Mesodermal cell (in vitro differentiated cells): Measurements from ENCODE around the gene GTF2F1. TPM values are rescaled to one million over a fixed set of nuclear protein-coding genes. Genes with fewer than 3 reads are reported as not detected.
"Not testable (repeated sequence)": the region's sequence is repeated elsewhere in the genome, so short reads cannot be mapped to it uniquely, and the experiment has no call there.

Experiments used
- H3K27ac ChIP-seq: 2 replicates; pipeline ENCODE4 v1.7.0; 2013; ENCODE audit warnings: mild to moderate bottlenecking, low read depth, low read length, moderate library complexity; ENCODE audit not compliant: severe bottlenecking
- H3K36me3 ChIP-seq: 2 replicates; pipeline ENCODE4 v1.7.1; 2013; ENCODE audit warnings: mild to moderate bottlenecking, low read length, moderate library complexity; ENCODE audit not compliant: control insufficient read depth, insufficient read depth
- H3K4me1 ChIP-seq: one replicate; pipeline ENCODE4 v1.7.1; 2013; ENCODE audit warnings: mild to moderate bottlenecking, low read length; ENCODE audit not compliant: insufficient read depth, control insufficient read depth, poor library complexity, severe bottlenecking
- H3K4me3 ChIP-seq: 2 replicates; pipeline ENCODE4 v1.7.0; 2013; ENCODE audit warnings: low read length, control low read depth, mild to moderate bottlenecking; ENCODE audit not compliant: insufficient read depth, poor library complexity, severe bottlenecking; ENCODE audit errors: extremely low read depth
- H3K9me3 ChIP-seq: 2 replicates; pipeline ENCODE4 v1.7.1; 2013; ENCODE audit warnings: mild to moderate bottlenecking, low read length, moderate library complexity; ENCODE audit not compliant: control insufficient read depth
- WGBS, 2 experiments: methylation state at CpG; one replicate each; pipeline ENCODE4 v1.1.5; 2013; ENCODE audit warnings: missing lambda C conversion rate in 2 of 2; ENCODE audit not compliant: insufficient coverage in 2 of 2; 5-methylcytosine and 5-hydroxymethylcytosine counted together
- polyA plus RNA-seq, 2 experiments: library from polyadenylated mRNA; stranded (reverse); fragments of 50-300 nt; gene quantifications; one replicate each; pipeline ENCODE4 v1.2.3, GENCODE V29; 2013

Gene GTF2F1
- 60.0 TPM for polyA plus RNA-seq (2013, experiment 1 of 2)
- 57.4 TPM for polyA plus RNA-seq (2013, experiment 2 of 2)

DNA sequence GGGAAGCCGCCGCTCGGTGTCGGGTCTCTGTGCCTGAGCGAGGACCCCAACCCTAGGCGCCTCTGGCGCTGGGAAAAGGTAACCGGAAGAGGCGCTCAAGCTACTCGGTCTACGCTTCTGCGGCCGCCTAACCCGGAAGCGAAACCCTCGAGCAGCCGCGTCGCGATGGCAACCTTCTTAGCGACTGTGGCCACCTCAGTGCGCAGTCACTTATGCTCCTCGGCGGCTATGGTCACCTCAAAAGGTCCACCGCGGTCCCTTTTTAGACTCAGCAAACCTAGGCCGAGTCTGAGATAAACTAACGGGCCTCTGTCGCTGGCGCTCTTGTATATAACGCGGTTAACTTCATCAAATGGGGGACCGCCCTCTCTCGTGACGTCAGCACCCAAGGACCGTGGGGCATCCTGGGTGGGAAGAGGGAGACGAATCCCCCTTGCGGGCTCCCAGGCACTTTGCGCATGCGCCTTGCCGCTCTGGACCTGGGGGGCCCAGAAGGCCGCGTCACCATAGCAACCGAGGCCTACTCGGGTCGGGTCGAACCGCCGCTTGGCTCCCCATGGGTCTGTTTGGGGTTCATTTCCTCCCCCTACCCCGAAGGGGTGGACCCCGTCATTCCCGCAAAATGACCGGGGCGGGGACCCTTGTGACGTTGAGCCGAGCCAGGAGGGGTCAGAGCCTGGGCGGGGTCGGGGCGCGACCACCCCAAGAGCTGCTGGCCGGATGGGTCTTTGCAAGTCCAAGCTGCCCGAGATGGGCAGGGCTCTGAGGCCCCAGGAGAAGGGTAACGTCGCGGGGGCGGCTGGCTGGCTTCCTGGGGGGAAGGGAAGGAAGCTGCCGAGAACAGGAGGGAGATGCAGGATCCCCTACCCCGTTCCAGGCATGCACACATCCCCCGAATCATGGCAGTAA, at the start of gene GTF2F1:
TSS of gene GTF2F1 (minus strand) at position 91 of the 909 bp plus-strand sequence. CDS start 169 bp downstream, outside the sequence.
- Histone ChIP-seq H3K4me1 (peaks cover 6% of the 10 kb centered on the region), H3K36me3 (peaks cover 36% of the 10 kb centered on the region), H3K27ac (peak within 1 kb of the TSS; percentile 98), H3K9me3 (no peaks in the 10 kb centered on the region), H3K4me3 (peak within 1 kb of the TSS; percentile 88)
- 0 to 1% methylated on average over 51 to 60 of the region's 69 CpGs for WGBS, 2 experiments

DNA sequence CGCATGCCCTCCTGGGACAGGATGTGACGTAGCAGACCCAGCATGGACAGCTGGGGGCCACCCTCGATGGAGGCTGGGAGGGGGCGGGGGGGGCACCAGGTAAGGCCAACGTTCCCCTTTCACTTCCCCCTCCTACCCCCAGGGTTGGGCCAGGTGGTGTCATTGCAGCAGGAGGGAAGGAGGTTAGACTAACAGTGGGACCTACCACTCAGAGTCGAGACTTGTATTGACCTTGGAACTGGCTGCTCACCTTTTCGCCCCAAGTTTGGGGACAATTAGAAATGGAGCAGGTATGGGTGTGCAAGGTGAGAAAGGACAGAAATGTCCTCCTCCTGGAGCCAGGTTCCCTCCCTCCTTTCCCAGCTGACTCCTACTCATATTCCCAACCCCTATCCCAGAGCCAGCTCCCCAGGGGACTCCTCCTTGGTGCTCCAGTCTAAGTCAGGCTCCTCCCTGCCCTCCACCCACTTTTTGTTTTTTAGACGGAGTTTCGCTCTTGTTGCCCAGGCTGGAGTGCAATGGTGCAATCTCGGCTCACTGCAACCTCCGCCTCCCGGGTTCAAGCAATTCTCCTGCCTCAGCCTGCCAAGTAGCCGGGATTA, 49.2 kb upstream of the GTF2F1 start:
- Histone ChIP-seq H3K4me1 (no peaks in the 10 kb centered on the region), H3K4me3 (no peak overlapping the region), H3K36me3 (peaks cover 8% of the 10 kb centered on the region), H3K27ac (no peak overlapping the region), H3K9me3 (no peaks in the 10 kb centered on the region)
- WGBS, 2 experiments = 89 to 91% methylated on average over 7 to 9 of the region's 13 CpGs

DNA sequence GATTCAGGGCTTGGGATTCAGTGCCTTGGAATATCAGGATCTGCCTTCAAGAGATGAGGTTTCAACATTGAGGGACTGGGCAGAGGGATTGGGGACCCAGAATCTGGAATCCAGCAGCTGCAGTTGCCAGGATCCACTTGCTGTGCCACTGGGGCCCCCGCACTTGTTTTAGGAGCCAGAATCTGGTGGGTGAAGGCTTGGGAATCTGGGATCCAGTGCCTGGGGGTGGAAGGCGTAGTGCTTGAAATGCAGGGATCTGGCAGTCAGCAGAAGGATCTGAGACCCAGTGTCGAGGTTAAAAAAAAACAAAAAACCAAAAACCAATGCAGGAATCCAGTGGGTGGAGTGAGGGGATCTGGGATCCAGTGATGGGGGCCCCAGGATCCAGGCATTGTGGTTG, 47.9 kb upstream of the GTF2F1 start:
- H3K27ac ChIP-seq = no peak overlapping the region
- no peaks in the 10 kb centered on the region for H3K9me3 ChIP-seq
- H3K4me3 ChIP-seq = no peak overlapping the region
- H3K36me3 ChIP-seq = peaks cover 4% of the 10 kb centered on the region
- WGBS, 2 experiments = 75 to 94% methylated on average over 2 of the region's 3 CpGs
- H3K4me1 ChIP-seq = no peaks in the 10 kb centered on the region

GRCh38 chr19:6439743-6440142, 46.8 kb upstream of the GTF2F1 start:
- H3K36me3 ChIP-seq = no peaks in the 10 kb centered on the region
- H3K4me1 ChIP-seq = no peaks in the 10 kb centered on the region
- no peaks in the 10 kb centered on the region for H3K9me3 ChIP-seq
- no peak overlapping the region for H3K4me3 ChIP-seq
- H3K27ac ChIP-seq = no peak overlapping the region
- WGBS, 2 experiments = no CpG with 5 or more reads among the region's 4 CpGs

GRCh38 chr19:6433663-6434062, 40.7 kb upstream of the GTF2F1 start, which contains the start of gene SLC25A41:
Gene SLC25A41 (minus strand): TSS chr19:6433763. CDS start chr19:6433693, 70 bp downstream.
- 90 to 97% methylated on average over 4 to 6 of the region's 10 CpGs for WGBS, 2 experiments
- H3K4me1 ChIP-seq = no peaks in the 10 kb centered on the region

GRCh38 chr19:6433165-6433564, 40.2 kb upstream of the GTF2F1 start:
- Histone ChIP-seq H3K4me3 (no peak overlapping the region), H3K27ac (no peak overlapping the region), H3K4me1 (no peaks in the 10 kb centered on the region), H3K36me3 (no peaks in the 10 kb centered on the region), H3K9me3 (no peaks in the 10 kb centered on the region)
- WGBS, 2 experiments = 77 to 83% methylated on average over 8 to 10 of the region's 11 CpGs

More at GRCh38 chr19:6433663-6434062, 40.7 kb upstream of the GTF2F1 start, which contains the start of gene SLC25A41:
- Histone ChIP-seq H3K9me3 (no peaks in the 10 kb centered on the region), H3K4me3 (no peak within 1 kb of the TSS), H3K27ac (no peak within 1 kb of the TSS), H3K36me3 (no peaks in the 10 kb centered on the region)

DNA sequence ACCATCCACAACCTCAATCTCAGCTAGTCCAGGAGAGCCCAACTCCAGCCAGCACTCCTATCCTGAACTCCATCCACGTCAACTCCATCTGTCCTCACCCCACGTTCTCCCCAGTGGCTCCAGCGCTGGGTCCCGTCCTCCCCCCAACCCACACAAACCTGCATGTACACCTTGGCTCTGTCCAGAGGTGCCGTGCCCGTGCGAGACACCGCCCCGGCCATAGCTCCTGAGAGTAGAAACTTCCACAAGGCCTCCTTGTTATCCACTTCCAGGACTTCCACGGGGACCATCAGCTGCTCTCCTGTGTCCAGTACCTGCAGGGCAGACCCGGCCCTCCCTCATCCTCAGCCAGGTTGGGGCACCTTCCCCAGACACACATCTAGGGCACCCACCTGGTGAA, 38.9 kb upstream of the GTF2F1 start:
- H3K4me1 ChIP-seq = no peaks in the 10 kb centered on the region
- H3K27ac ChIP-seq = no peak overlapping the region
- no peaks in the 10 kb centered on the region for H3K9me3 ChIP-seq
- no peaks in the 10 kb centered on the region for H3K36me3 ChIP-seq
- H3K4me3 ChIP-seq = no peak overlapping the region
- WGBS, 2 experiments = 84 to 88% methylated on average over 3 to 8 of the region's 11 CpGs

GRCh38 chr19:6429419-6430221, 36.7 kb upstream of the GTF2F1 start:
- Histone ChIP-seq H3K36me3 (no peaks in the 10 kb centered on the region), H3K27ac (no peak overlapping the region)
- 52 to 66% methylated on average over 7 to 20 of the region's 20 CpGs for WGBS, 2 experiments

DNA sequence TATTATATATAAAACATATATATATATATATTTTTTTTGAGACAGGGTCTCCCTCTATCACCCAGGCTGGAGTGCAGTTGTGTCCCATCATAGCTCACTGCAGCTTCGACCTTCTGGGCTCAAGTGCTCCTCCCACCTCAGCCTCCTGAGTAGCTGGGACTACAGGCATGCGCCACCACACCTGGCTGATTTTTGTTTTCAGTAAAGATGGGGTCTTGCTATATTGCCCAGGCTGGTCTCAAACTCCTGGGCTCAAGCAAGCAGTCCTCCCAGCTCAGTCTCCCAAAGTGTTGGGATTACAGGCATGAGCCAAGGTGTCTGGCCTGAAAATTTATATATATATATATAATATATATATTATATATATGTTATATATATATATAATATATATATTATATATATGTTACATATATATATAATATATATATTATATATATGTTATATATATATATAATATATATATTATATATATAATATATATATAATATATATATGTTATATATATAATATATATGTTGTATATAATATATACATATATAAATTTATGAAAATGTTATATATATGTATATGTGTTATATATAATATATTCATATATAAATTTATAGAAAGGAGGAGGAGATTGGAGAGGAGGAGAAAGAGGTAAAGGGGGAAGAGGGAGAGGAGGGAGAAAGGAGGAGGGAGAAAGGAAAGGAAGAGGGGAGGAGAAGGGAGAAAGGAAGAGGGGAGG, 35.9 kb upstream of the GTF2F1 start:
- not testable (repeated sequence) for H3K4me3 ChIP-seq, H3K4me1 ChIP-seq, H3K36me3 ChIP-seq, H3K9me3 ChIP-seq, H3K27ac ChIP-seq
- WGBS, 2 experiments = 83 to 100% methylated on average over 1 of the region's 2 CpGs

More at GRCh38 chr19:6429419-6430221, 36.7 kb upstream of the GTF2F1 start:
- H3K9me3 ChIP-seq = peaks cover 8% of the 10 kb centered on the region
- H3K4me1 ChIP-seq = no peaks in the 10 kb centered on the region
- no peak overlapping the region for H3K4me3 ChIP-seq

DNA sequence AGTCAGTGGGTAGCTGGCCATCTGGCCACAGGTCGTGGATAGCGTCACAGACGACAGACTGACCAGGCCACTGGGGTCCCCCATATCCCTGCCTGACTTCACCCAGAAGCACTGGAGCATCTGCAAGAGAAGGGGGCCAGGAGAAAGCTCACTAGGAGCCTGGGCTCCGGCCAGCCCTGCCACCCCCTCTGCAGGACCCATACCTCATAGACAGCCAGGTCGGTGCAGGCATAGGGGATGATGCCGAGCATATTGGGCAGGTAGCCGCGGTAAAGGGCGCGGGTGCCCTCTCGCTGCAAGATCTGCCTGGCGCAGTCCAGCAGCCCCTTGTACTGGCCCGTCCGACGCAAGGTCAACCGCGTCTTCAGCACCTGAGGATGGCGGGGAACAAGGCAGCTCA, 34.2 kb upstream of the GTF2F1 start:
- WGBS, 2 experiments = 96 to 98% methylated on average over 15 to 17 of the region's 18 CpGs
- H3K9me3 ChIP-seq = peaks cover 8% of the 10 kb centered on the region
- H3K4me1 ChIP-seq = peaks cover 12% of the 10 kb centered on the region
- H3K27ac ChIP-seq = no peak overlapping the region
- H3K36me3 ChIP-seq = peaks cover 10% of the 10 kb centered on the region
- H3K4me3 ChIP-seq = no peak overlapping the region
